ENCODE data around the gene MED22.
"Not testable (repeated sequence)": the region's sequence is repeated elsewhere in the genome, so short reads cannot be mapped to it uniquely, and the experiment has no call there.

MED22 gene

DNA sequence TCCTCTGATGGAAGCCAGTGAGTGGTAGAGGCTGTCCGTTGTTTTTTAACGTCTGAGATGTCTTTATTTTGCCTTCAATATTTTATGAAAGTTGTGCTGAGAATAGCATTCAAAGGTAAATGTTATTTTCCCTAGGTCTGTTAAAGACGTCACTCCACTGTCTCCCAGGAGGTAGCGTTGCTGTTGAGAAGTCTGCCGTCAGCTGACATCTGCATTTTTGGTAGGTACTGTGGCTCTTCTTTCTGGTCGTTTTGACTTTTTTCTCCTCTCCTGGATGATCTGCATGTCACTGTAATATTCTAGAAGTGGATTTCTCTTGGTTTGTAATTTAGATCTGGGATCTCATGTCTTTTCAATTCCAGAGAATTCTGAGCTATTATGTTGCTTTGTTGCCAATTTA is 38.3 kb downstream of the MED22 start:
- in situ Hi-C loops (cut with HindIII; ENCODE audit: low sequenced_read_pairs) = no loop called here

DNA sequence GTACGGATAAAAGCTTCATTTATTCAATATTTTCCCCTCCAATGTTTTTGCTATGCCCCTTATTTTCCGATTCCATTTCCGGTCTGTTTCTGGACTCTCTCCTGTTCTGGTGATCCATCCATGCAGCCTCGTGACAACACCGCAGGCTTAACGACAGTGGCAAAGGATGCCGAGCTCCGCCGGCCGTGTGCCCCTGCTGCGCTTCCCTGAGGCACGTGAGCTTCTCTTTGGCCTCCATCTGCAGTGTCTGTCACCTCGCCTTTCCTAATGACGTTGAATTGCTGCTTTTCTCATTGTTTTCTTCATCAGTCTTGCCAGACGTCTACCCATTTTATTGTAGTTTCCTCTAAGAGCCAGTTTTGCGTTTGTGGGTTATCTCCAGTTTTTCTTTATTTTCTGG is 40.6 kb downstream of the MED22 start:
- in situ Hi-C loops (cut with HindIII; ENCODE audit: low sequenced_read_pairs) = no loop called here

GRCh38 chr9:133306242-133307204 is 41.4 kb downstream of the MED22 start:
- in situ Hi-C loops (cut with HindIII; ENCODE audit: low sequenced_read_pairs) = no loop called here

DNA sequence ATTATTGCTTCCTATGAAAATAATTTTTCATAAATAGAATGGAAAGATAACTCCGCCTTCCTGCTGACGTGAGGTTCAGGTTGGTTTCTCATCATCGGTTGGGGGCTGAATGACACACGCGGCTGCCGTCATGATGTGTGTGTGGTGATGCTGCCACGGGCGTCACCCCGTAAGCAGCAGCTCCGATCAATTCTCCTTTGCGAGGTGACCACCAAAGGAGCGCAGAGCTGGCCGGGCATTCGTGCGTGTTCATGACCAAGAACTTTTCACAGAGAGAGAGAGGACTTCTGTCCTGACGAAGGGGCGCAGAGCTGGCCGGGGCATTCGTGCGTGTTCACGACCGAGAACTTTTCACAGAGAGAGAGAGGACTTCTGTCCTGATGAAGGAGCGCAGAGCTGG is 42.2 kb downstream of the MED22 start:
- in situ Hi-C loops (cut with HindIII; ENCODE audit: low sequenced_read_pairs) = no loop called here

DNA sequence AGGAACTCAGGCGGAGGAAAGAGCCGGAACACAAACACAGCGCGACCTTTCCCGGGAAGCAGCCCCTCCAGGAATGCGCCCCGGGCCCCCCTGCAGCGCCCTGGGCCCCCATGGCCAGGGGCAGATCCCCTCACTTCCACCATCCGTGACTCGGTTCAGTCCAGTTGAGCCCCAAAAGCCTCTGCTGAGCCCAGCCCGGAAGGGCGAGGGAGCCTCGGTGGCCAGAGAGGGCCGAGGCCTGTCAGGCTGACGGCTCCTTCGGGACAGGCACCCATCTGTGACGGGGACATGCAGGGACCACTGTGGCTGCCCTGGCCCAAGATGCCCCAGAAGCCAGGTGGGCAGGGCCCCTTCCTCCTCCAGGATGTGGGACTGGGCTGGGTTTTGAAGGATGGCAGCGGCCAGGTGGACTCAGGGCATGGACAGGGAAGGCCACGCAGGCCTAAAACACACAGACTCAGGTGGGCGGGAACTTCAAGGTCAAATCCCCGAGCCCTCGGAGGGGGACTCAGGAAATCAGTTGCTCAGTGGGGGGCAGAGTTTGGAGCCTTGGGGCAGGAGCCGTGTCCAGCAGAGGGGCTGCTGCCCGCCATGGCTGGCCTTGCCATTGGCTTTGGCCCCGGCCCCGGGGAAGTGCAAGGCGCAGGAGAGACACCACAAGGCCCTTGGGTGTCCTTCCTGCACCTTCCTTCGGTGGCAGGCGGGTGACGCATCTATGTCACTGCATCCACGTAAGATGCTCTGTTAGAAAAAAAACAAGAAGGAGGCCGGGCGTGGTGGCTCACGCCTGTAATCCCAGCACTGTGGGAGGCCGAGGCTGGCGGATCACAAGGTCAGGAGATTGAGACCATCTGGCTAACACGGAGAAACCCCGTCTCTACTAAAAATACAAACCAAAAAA is 43.2 kb downstream of the MED22 start:
- in situ Hi-C loops (cut with HindIII; ENCODE audit: low sequenced_read_pairs) = no loop called here

DNA sequence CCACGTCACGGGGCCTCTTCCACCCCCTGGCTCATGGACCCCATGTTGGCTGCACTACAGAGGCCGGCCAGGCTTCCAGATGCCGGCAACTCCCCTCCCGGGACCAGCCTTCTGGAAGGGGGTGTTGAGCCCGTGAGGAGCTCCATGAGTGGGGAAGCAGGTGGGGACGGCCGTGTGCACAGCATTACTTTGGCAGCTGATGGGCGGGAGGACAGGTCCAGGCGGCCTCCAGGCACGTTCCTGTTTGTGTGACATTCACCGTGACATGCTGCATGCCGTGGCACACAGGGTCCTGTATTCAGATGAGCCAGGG is 43.8 kb downstream of the MED22 start:
- in situ Hi-C loops (cut with HindIII; ENCODE audit: low sequenced_read_pairs) = no loop called here

DNA sequence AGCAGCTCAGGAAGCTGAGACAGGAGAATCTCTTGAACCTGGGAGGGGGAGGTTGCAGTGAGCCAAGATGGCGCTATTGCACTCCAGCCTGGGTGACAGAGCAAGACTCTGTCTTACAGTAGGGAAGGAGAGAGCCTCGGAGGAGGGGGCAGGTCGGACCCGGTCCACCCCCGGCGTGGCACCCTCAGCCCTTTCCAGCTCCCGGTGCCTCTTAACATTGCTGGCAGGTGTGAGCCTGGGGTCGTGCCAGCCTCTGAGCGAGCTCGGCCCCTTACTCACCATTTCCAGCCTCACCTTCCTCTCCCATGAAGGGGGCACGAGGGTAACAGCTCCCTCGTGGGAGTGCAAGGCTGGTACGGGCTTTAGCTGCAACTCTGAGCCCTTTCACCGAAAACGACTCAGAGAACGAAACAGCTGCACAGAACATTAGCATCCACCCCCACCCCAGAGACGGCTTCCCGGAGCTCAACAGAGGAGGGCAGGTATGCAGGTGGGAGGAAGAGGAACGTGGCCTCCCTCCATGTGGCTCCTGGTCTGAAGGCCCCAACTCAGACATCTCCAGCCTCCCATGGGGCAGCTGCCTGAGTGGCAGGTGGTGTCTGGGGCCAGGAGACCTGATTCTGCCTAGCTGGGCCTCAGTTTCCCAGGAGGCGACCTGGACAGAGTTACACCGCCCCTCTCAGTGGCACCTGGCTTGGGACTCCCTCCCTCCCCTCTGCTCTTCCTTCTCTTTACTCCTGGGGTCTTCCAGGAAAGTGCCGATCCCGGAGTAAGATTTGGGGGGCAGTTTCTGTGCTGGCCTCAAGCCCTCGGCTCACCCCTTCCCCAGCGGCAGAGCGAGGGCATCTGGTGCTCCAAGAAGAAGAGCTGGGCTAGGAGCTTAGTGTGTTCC is 44.4 kb downstream of the MED22 start:
- in situ Hi-C loops (cut with HindIII; ENCODE audit: low sequenced_read_pairs) = no loop called here

DNA sequence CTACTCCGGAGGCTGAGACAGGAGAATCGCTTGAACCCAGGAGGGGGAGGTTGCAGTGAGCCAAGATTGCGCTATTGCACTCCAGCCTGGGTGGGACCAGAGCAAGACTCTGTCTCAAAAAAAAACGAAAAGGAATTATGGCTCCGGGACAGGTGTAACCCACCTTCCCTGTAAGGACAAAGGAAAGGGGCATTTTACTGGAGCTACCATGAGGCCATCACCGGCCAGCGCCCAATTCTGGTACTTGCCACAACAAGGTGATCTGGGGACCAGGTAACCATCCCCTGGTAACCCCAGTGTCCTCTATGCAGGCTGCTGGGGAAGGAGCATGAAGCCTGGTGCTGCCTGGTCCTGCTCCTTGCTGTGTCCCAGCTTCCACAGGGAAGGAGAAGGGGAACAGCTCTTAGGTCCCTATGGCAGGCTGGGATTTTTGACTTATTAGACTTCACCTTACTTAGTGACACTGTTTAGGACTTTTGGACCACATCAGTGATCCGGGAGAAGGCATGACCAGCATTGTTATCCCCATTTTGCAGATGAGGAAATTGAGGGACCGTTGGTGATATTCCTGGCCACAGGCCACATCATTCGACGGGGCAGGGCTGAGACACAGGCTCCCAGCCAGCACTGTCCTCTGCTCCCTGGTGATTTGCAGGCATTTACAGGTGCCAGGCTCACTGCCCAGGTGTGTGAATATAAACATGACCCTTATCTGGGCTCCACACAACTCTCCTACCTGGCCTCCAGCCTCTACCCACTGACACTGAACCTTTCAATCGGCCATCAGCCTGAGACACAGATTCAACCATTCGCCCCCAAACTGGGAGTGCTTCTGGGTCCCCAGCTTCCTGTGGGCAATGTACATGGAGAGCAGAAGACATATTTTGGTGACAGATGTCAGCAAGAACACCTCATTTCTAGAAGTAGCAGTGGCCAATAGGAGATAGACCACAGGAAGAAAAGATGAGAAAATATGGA is 46.4 kb downstream of the MED22 start:
- in situ Hi-C loops (cut with HindIII; ENCODE audit: low sequenced_read_pairs) = no loop called here

GRCh38 chr9:133299996-133300395 is 47.9 kb downstream of the MED22 start:
- in situ Hi-C loops (cut with HindIII; ENCODE audit: low sequenced_read_pairs) = not testable (repeated sequence)

GRCh38 chr9:133294257-133294656 is 53.7 kb downstream of the MED22 start:
- in situ Hi-C loops (cut with HindIII; ENCODE audit: low sequenced_read_pairs) = no loop called here

DNA sequence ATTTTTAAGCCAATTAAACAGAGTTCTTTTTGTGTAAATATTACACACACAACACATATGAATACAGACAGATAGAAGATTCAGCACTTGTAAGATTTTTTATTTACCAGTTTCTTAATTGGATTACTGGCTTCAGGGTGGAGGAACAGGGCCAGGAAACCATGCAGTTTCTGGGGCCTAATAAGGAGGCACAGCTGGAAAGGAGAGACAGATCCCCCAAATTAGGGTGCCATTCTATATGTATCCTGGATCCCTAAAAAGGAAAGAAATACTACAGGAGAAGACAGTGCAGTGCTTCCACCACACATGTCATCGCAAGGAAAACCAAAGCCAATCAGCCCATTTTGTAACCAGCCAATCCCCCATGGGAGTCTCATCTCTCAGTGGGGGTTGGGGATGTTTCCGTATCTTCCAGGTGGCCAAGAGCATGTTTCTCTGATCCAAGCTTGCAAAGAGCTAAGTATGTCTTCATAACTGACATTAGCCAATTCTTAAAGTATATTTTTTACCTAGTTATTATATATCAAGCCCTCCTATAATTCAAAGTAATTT is 57.1 kb downstream of the MED22 start:
- in situ Hi-C loops (cut with HindIII; ENCODE audit: low sequenced_read_pairs) = no loop called here
